Heart right ventricle (tissue), 16 donors: ENCODE data around the gene ZNF692. TPM values are rescaled to one million over a fixed set of nuclear protein-coding genes. Genes with fewer than 3 reads are reported as not detected.

Source experiments
- ATAC-seq, 8 donors: fragments of 200-7000 bp; cut with Tn5 transposase; one replicate each; pipeline ENCODE4 v1.9.1; 2020; ENCODE audit warnings: mild to moderate bottlenecking in 8 of 8, moderate library complexity in 8 of 8, moderate number of reproducible peaks in 1 of 8
- DNase-seq, 2 donors: peaks; one replicate each; pipeline ENCODE4 v3.0.0-alpha.2; 2020
- H3K27ac ChIP-seq, 10 donors: fragments of 200-600 bp; sonication (generic) in 2 of 10; one replicate each; pipeline versions ENCODE4 v1.5.0 to v1.8.0; 2020 to 2022; ENCODE audit warnings: mild to moderate bottlenecking in 3 of 10
- H3K27me3 ChIP-seq, 7 donors: fragments of 200-600 bp; one replicate each; pipeline ENCODE4 v1.8.0; 2021 to 2022; ENCODE audit warnings: mild to moderate bottlenecking in 2 of 7
- H3K36me3 ChIP-seq, 9 donors: fragments of 200-600 bp; sonication (generic) in 1 of 9; one replicate each; pipeline versions ENCODE4 v1.5.0 to v1.8.0; 2020 to 2022; ENCODE audit warnings: mild to moderate bottlenecking in 2 of 9
- H3K4me1 ChIP-seq, 9 donors: fragments of 200-600 bp; sonication (generic) in 1 of 9; one replicate each; pipeline versions ENCODE4 v1.5.0 to v1.8.0; 2020 to 2022; ENCODE audit warnings: mild to moderate bottlenecking in 4 of 9
- H3K4me3 ChIP-seq, 10 donors: fragments of 200-600 bp; sonication (generic) in 2 of 10; one replicate each; pipeline versions ENCODE4 v1.5.0 to v1.8.0; 2020 to 2022; ENCODE audit warnings: mild to moderate bottlenecking in 7 of 10, moderate library complexity in 2 of 10
- H3K9me3 ChIP-seq, 11 donors: fragments of 200-600 bp in 10 of 11; sonication (generic) in 2 of 11; one replicate each; pipeline versions ENCODE4 v1.5.0 to v1.8.0; 2013 to 2022; ENCODE audit warnings: mild to moderate bottlenecking in 2 of 11, control low read depth in 1 of 11, moderate library complexity in 1 of 11
- WGBS, 2 donors: extraction: QIAGEN DNeasy Blood & Tissue Kit; methylation state at CpG; one replicate each; pipeline ENCODE4 v1.1.7; 2013; ENCODE audit warnings: inconsistent platforms in 1 of 2; 5-methylcytosine and 5-hydroxymethylcytosine counted together
- intact Hi-C, 10 donors: fragments of 100-400 bp; cut with DNase I; formaldehyde crosslinking; loops; one replicate each; pipeline versions ENCODE4 v1.11.1 to v1.14.2; 2022
- polyA plus RNA-seq, 2 donors: library from polyadenylated mRNA; stranded (reverse); fragments of 200-250 nt; gene quantifications; one replicate each; pipeline ENCODE4 v1.2.3, GENCODE V29; 2013
- total RNA-seq, 10 donors: library from RNA; stranded (reverse); fragmentation: NEBNext Ultra II Directional in 3 of 10; extraction: Animal tissue kit (Norgen Biotek cat#: 25700) in 3 of 10; gene quantifications; one replicate each; pipeline versions ENCODE4 v1.2.1 to v1.2.4, GENCODE V29; 2021 to 2023
- TF ChIP-seq, protein P1 (sequence below), 9 donors: fragments of 200-600 bp; sonication (generic) in 2 of 9; IDR thresholded peaks; one replicate each; pipeline versions ENCODE4 v1.5.0 to v1.8.0; 2021 to 2022; ENCODE audit warnings: antibody characterized with exemption in 9 of 9, mild to moderate bottlenecking in 5 of 9, moderate library complexity in 1 of 9
- donor health status: Arrhythmogenic right ventricular cardiomyopathy.
- donor health status: ischemic (EF 13 %, LVEDD 7.1; RV severe dilation, severe dysfunction).
- donor health status: healthy with polysubstance abuse.
- donor health status: DM: no; HTN: yes; CAD: no.
- donor health status: DM: no; HTN: no; CAD: no.
- donor health status: ischemic (EF 25% LVEDD 6.9; RV normal size, moderate dysfunction).
- donor health status: ischemic (EF 25% LVEDD 5.7; RV mildly dilated, moderate dysfunction).
- donor health status: healthy.
- donor health status: DM: yes; HTN: yes; CAD: no.
- donor health status: Ischemic cardiomyopathy.
- donor health status: ischemic (EF 35%, LVEDD 5.7; RV mildly dilated, moderate dysfunction).
- donor health status: nonischemic (EF 11% LVEDD 7.7; RV severe dilation, severe dysfunction).
- donor health status: DM: yes; HTN: yes; CAD: no.
- donor health status: PGD.
- donor health status: ischemic (EF 29% LVEDD 5.4; RV normal size, mild dysfunction).
- donor health status: nonischemic (EF 23%, LVEDD 6.1; RV moderate dilation, normal function).

ZNF692 gene
- total and polyA plus RNA-seq, 12 donors = 7.1 to 102 (median 12.5) TPM

DNA sequence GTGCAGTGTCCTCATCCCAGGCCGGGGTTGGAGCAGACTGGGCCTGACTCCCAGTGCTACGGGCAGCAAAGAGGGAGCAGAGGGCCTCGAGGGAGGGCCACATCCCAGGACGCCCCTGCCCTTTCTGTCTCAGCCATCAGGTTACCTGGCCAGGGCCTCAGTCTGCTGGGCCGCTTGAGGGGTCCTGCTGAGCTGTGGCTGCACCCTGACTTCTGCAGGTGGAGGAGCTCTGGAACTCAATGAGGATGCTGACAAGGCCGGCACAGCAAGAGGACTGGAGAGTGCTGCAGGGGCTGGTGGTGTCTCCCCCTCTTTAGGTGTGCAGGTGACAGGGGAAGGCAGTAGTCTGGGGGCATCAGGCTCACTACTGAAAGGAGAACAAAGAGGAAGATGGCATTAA is 3.3 kb downstream of the ZNF692 start:
- TF ChIP-seq, protein P1, sequence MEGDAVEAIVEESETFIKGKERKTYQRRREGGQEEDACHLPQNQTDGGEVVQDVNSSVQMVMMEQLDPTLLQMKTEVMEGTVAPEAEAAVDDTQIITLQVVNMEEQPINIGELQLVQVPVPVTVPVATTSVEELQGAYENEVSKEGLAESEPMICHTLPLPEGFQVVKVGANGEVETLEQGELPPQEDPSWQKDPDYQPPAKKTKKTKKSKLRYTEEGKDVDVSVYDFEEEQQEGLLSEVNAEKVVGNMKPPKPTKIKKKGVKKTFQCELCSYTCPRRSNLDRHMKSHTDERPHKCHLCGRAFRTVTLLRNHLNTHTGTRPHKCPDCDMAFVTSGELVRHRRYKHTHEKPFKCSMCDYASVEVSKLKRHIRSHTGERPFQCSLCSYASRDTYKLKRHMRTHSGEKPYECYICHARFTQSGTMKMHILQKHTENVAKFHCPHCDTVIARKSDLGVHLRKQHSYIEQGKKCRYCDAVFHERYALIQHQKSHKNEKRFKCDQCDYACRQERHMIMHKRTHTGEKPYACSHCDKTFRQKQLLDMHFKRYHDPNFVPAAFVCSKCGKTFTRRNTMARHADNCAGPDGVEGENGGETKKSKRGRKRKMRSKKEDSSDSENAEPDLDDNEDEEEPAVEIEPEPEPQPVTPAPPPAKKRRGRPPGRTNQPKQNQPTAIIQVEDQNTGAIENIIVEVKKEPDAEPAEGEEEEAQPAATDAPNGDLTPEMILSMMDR (IDR thresholded peaks at IDR 0.05) = no peak
- DNase-seq = no peak
- intact Hi-C loops = no loop called here
- ATAC-seq = no peak
- Histone ChIP-seq H3K9me3 (no peaks in the 10 kb centered on the region), H3K27ac (no peak overlapping the region), H3K36me3 (peaks cover 0 to 33% (median 0%) of the 10 kb centered on the region in 9 donors), H3K4me1 (peaks cover 3 to 39% (median 19%) of the 10 kb centered on the region in 9 donors), H3K27me3 (no peaks in the 10 kb centered on the region), H3K4me3 (no peak overlapping the region)
- 92 to 93% methylated on average over 6 of the region's 6 CpGs for WGBS, 2 donors

DNA sequence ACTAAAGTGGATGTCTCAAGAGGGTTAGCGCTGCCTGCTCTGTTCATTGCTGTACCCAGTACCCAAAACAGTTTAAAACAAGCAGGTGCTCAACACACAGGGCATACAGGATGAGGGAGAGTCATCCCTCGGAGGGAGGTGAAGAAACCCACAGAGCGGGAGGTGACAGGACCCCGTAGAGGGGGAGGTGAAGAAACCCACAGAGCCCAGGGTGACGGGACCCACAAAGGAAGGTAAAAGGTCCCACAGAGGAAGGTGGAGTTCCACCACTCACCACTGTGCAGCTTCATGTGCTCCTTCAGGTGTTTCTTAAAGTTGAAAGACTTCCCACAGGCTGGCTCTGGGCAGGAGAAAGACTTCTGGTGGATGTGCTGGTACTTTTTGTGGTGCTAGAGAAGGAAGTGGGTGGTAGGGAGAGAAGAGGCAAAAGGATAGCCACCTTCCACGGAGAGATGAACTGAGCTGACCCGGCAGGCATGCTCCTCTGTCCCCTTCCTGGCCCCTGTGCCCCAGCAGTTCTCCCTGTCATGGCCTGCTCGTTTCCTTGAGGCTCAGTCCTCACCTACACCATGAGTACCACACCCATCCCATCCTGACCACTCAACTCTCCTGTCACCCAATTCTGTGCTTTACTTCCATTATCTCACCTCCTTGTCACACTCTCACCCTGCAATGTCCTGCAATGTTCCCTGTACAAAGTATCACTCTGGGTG is 5.1 kb downstream of the ZNF692 start:
- intact Hi-C loops = no loop called here
- TF ChIP-seq, protein P1 (IDR thresholded peaks at IDR 0.05) = no peak
- 82 to 92% methylated on average over 8 of the region's 8 CpGs for WGBS, 2 donors

DNA sequence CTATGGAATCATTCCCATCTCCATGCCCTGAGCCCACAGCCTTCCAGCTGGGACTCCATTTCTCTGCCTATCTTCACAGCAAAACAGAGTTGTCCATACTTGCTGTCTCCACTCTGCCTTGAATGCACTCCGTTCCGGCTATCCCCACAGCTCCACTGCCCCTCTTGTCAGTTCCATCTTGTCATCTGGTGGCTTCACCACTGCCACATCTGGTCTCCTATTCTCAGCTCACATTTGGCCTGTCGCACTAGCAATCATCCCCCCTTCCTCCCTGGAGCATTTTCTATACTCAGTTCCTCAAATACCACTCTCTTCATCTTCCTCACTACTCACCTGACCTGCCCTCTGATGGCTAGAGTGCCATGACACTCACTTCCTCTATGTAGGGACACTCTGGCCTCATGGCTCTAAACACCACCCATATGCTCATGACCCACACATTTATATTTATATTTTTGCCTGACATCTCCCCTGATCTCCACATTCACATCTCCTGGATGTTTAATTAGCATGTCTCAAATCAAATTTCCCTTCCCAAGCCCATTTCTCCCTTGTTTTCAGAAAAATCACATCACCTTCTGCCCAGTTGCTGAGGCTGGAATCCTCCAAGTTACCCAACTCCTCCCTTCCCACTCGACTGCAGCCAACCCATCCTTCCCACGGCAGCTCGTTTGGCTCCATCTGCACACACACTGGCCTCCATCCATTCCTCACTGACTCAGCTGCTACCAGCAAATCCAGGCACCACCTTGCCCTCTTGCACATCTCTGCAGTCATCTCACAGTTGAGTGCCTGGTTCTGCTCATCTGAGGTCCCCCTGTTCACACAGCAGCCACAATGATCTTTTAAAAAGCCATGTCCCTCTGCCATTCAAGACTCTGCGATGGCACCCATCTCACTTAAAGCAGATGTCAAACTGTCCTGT is 6.1 kb downstream of the ZNF692 start:
- H3K4me1 ChIP-seq = peaks cover under 1 to 16% (median 5%) of the 10 kb centered on the region in 9 donors
- H3K27me3 ChIP-seq = no peaks in the 10 kb centered on the region
- H3K9me3 ChIP-seq = no peaks in the 10 kb centered on the region
- H3K27ac ChIP-seq = no peak overlapping the region
- ATAC-seq (peak in 1 of 8 donors; percentile 21), DNase-seq (no peak)
- intact Hi-C loops = no loop called here
- H3K36me3 ChIP-seq = peaks cover 0 to 61% (median 26%) of the 10 kb centered on the region in 9 donors
- H3K4me3 ChIP-seq = no peak overlapping the region
- TF ChIP-seq, protein P1 (IDR thresholded peaks at IDR 0.05) = no peak
- WGBS, 2 donors = 79 to 80% methylated on average over 7 of the region's 7 CpGs

More for the DNA sequence above, 5.1 kb downstream of the ZNF692 start:
- no peak for ATAC-seq
- Histone ChIP-seq H3K9me3 (no peaks in the 10 kb centered on the region), H3K36me3 (peaks cover 0 to 50% (median 15%) of the 10 kb centered on the region in 9 donors), H3K27ac (peak overlapping the region in 1 of 10 donors; percentile 9), H3K4me3 (no peak overlapping the region), H3K27me3 (no peaks in the 10 kb centered on the region), H3K4me1 (peaks cover 3 to 26% (median 14%) of the 10 kb centered on the region in 9 donors)
- DNase-seq = no peak

DNA sequence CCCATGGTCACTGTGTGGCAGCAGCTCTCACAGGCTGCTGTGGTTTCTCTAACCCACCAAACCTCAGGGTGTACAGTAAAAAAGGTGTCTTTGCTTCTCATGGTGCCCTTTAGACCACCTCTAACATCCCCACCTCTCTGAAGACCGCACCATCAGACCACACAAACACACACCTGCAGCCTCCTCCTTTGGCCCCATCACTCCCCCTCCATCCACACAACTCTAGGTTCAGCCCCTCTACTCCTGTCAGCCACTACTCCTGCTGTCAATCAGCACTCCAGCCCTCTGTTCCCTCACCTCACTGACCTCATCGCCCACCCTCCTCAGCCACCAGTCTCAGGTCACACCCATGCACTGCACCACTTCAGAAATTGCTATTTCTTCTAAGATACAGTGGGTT is 7.5 kb downstream of the ZNF692 start:
- TF ChIP-seq, protein P1 (IDR thresholded peaks at IDR 0.05) = no peak
- Histone ChIP-seq H3K36me3 (peaks cover 0 to 75% (median 39%) of the 10 kb centered on the region in 9 donors), H3K9me3 (no peaks in the 10 kb centered on the region), H3K27ac (no peak overlapping the region), H3K4me3 (no peak overlapping the region), H3K27me3 (no peaks in the 10 kb centered on the region), H3K4me1 (peaks cover 0 to 8% (median 0%) of the 10 kb centered on the region in 9 donors)
- 89 to 90% methylated on average over 2 of the region's 2 CpGs for WGBS, 2 donors
- no peak for ATAC-seq
- intact Hi-C loops = no loop called here
- DNase-seq = no peak
